Activated T-cell treated with anti-CD3 and anti-CD28 coated beads, Interleukin-2, amount 50 U/mL, for 24 hours (primary cell): ENCODE data around the gene INPP5A.

Experiments used
- DNase-seq: peaks from one replicate; pipeline ENCODE4 v3.0.0-alpha.2; 2020
- H3K27ac Mint-ChIP-seq: 2 replicates; pipeline ENCODE4 v1.8.0; 2020; ENCODE audit warnings: mild to moderate bottlenecking, mixed read lengths
- H3K27me3 Mint-ChIP-seq: 2 replicates; pipeline ENCODE4 v1.8.0; 2020; ENCODE audit warnings: mixed read lengths
- H3K36me3 Mint-ChIP-seq: 2 replicates; pipeline ENCODE4 v1.8.0; 2020; ENCODE audit warnings: low read depth, mixed read lengths
- H3K4me1 Mint-ChIP-seq: 2 replicates; pipeline ENCODE4 v1.8.0; 2020; ENCODE audit warnings: low read depth, mixed read lengths
- H3K4me3 Mint-ChIP-seq: 2 replicates; pipeline ENCODE4 v1.8.0; 2020; ENCODE audit warnings: mild to moderate bottlenecking, moderate library complexity, mixed read lengths
- H3K9me3 Mint-ChIP-seq: 2 replicates; pipeline ENCODE4 v1.8.0; 2020; ENCODE audit warnings: mixed read lengths

Gene INPP5A

GRCh38 chr10:132600416-132600815, 62.8 kb downstream of the INPP5A start:
- peaks cover 33% of the 10 kb centered on the region for H3K4me1 Mint-ChIP-seq
- no peaks in the 10 kb centered on the region for H3K27me3 Mint-ChIP-seq
- H3K4me3 Mint-ChIP-seq: no peak overlapping the region
- no peak for DNase-seq
- peaks cover 16% of the 10 kb centered on the region for H3K36me3 Mint-ChIP-seq
- H3K9me3 Mint-ChIP-seq: peaks cover 22% of the 10 kb centered on the region
- H3K27ac Mint-ChIP-seq: no peak overlapping the region

DNA sequence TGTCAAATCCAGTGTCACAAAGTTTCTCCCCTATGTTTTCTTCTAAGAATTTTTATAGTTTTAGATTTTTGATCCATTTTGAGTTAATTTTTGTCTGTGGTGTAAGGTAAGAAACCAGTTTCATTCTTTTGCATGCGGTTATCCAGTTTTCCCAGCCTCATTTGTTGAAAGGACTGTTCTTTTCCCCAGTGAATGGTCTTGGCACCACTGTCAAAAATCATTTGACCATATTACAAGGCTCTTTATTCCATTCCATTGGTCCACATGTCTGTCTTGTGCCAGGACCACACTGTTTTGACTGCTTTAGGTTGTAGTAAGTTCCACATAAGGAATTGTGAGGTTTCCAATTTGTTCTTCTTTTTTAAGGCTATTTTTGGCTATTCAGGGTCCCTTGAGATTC, 64.0 kb downstream of the INPP5A start:
- H3K4me1 Mint-ChIP-seq: peaks cover 28% of the 10 kb centered on the region
- peaks cover 22% of the 10 kb centered on the region for H3K9me3 Mint-ChIP-seq
- H3K4me3 Mint-ChIP-seq: no peak overlapping the region
- H3K27ac Mint-ChIP-seq: no peak overlapping the region
- peaks cover 16% of the 10 kb centered on the region for H3K36me3 Mint-ChIP-seq
- DNase-seq: no peak
- no peaks in the 10 kb centered on the region for H3K27me3 Mint-ChIP-seq

DNA sequence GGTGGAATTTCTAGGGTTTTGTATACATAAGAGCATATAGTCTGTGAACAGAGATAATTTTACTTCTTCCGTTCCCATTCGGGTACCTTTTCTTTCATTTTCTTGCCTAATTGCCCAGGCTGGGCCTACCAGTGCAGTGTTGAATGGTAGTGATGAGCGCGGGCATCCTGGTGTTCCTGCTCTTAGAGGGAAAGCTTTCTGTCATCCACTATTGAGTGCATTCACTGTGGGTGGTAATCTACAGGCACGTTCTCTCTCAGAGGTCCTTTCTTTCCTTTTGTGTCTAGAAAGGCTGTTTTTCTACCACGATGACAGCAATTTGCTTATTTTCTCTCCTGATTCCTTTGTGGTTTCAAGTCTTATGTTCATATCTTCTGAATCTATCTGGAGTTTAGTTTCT, 65.0 kb downstream of the INPP5A start:
- H3K4me3 Mint-ChIP-seq: no peak overlapping the region
- peaks cover 21% of the 10 kb centered on the region for H3K4me1 Mint-ChIP-seq
- peaks cover 22% of the 10 kb centered on the region for H3K9me3 Mint-ChIP-seq
- H3K36me3 Mint-ChIP-seq: peaks cover 16% of the 10 kb centered on the region
- no peak overlapping the region for H3K27ac Mint-ChIP-seq
- H3K27me3 Mint-ChIP-seq: no peaks in the 10 kb centered on the region
- no peak for DNase-seq

GRCh38 chr10:132603851-132604533, 66.4 kb downstream of the INPP5A start:
- no peak for DNase-seq
- Mint-ChIP-seq H3K27me3 (no peaks in the 10 kb centered on the region), H3K4me3 (no peak overlapping the region), H3K27ac (peak overlapping the region; percentile 20), H3K9me3 (peaks cover 16% of the 10 kb centered on the region), H3K4me1 (peaks cover 17% of the 10 kb centered on the region), H3K36me3 (peaks cover 9% of the 10 kb centered on the region)

GRCh38 chr10:132604686-132605085, 67.1 kb downstream of the INPP5A start:
- Mint-ChIP-seq H3K36me3 (peaks cover 8% of the 10 kb centered on the region), H3K4me3 (no peak overlapping the region), H3K4me1 (peaks cover 22% of the 10 kb centered on the region), H3K27me3 (no peaks in the 10 kb centered on the region), H3K27ac (peak overlapping the region; percentile 20), H3K9me3 (peaks cover 13% of the 10 kb centered on the region)
- no peak for DNase-seq

GRCh38 chr10:132605390-132605789, 67.8 kb downstream of the INPP5A start:
- no peak for DNase-seq
- Mint-ChIP-seq H3K4me1 (peaks cover 22% of the 10 kb centered on the region), H3K27me3 (no peaks in the 10 kb centered on the region), H3K9me3 (peaks cover 8% of the 10 kb centered on the region), H3K27ac (no peak overlapping the region), H3K4me3 (no peak overlapping the region), H3K36me3 (peaks cover 4% of the 10 kb centered on the region)

GRCh38 chr10:132606031-132606491, 68.5 kb downstream of the INPP5A start:
- no peak for DNase-seq
- H3K4me1 Mint-ChIP-seq: peaks cover 28% of the 10 kb centered on the region
- no peak overlapping the region for H3K4me3 Mint-ChIP-seq
- no peaks in the 10 kb centered on the region for H3K27me3 Mint-ChIP-seq
- peaks cover 7% of the 10 kb centered on the region for H3K9me3 Mint-ChIP-seq
- no peak overlapping the region for H3K27ac Mint-ChIP-seq
- no peaks in the 10 kb centered on the region for H3K36me3 Mint-ChIP-seq

DNA sequence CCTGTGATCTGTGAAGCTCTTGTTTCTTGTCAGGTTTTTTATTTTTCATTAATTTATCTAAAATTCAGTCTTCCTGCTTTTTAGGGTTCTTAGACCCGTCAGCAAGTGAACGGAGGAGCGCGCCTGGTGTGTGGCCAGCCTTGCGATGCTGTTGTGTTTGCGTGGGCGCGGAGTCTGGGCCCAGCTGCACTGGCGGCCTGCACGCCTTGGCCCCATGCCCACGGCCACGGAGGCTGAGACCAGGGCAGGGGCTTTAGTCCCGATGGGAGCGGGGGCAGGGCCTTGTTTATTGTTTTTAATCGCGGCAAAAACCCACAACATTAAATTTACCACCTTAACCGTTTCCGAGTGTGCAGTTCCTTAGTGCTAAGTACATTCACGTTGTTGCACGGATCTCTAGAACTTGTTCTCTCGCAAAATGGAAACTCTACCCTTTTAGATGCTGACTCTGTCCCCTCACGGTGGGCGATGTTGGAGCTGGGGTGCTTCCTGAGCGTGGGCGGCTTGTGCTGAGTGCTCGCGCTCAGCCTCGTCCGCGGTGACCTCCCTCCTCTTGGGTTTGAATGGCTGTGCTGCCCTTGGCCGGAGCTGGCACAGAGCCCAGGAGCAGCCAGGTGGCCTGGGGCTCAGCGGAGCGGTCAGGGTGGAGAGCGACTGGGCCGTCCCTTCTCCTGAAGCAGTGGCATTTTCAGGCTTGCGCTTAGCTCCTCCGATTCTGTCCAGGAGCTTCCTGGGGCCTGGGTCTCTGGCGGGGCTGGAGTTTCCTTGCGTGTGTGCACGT, 69.1 kb downstream of the INPP5A start:
- Mint-ChIP-seq H3K36me3 (no peaks in the 10 kb centered on the region), H3K27me3 (no peaks in the 10 kb centered on the region), H3K27ac (no peak overlapping the region), H3K4me1 (peaks cover 28% of the 10 kb centered on the region), H3K4me3 (no peak overlapping the region), H3K9me3 (peaks cover 2% of the 10 kb centered on the region)
- no peak for DNase-seq

DNA sequence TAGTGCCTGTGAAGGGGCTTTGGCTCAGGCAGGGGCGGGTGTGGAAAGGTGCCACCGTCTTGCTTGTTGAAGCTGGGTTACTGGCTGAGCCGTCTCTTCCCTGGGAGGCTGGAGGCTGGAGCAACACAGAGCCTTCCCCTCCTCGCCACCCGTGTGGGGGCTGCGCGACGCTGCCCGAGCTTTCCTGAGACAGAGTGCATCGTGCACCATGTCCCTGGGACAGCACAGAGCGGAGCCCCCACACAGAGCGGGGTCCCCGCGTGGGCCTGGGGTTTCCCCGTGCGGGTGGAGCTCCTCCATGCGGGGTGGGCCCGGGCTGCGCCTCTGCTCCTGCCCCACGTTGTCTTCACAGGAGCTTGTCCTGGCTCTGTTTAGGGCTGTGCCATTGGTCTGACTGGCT, 69.9 kb downstream of the INPP5A start:
- Mint-ChIP-seq H3K27me3 (no peaks in the 10 kb centered on the region), H3K4me3 (no peak overlapping the region), H3K27ac (no peak overlapping the region), H3K9me3 (peaks cover 2% of the 10 kb centered on the region), H3K36me3 (no peaks in the 10 kb centered on the region), H3K4me1 (peaks cover 30% of the 10 kb centered on the region)
- DNase-seq: no peak

DNA sequence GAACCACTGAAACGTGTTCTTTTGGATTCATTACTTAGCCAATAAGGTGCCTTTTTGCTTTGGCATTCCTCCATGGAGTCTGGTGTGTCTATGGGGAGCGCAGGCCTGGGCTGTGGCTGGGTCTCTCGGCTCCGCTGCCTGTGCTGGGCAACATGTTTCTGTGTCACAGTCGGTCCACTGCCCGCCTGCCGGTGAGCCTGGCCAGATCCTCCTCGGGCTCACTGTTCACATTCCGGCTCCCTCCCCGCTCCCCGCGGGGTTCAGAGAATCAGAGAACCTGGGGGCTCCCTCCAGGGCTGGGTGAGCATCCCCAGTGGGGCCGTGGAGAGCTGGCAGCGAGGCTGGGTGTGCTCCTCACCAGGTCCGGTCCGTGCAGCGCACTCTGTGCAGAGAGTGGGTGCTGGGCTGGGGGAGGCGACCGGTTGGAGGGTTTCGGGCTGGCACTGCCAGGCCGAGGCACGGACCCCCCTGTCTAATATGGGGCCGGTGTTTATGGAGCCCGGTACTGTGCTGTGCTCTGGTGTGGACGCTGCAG, 70.4 kb downstream of the INPP5A start:
- Mint-ChIP-seq H3K27ac (no peak overlapping the region), H3K4me3 (no peak overlapping the region), H3K27me3 (no peaks in the 10 kb centered on the region), H3K9me3 (peaks cover 2% of the 10 kb centered on the region), H3K4me1 (peaks cover 30% of the 10 kb centered on the region), H3K36me3 (no peaks in the 10 kb centered on the region)
- peak; percentile 19 for DNase-seq

GRCh38 chr10:132608511-132609195, 71.1 kb downstream of the INPP5A start:
- Mint-ChIP-seq H3K9me3 (peaks cover 2% of the 10 kb centered on the region), H3K4me1 (peaks cover 32% of the 10 kb centered on the region), H3K27ac (no peak overlapping the region)

GRCh38 chr10:132609211-132609610, 71.6 kb downstream of the INPP5A start:
- peaks cover 34% of the 10 kb centered on the region for H3K4me1 Mint-ChIP-seq
- peak overlapping the region; percentile 18 for H3K27ac Mint-ChIP-seq
- H3K4me3 Mint-ChIP-seq: no peak overlapping the region
- peaks cover 5% of the 10 kb centered on the region for H3K36me3 Mint-ChIP-seq
- no peaks in the 10 kb centered on the region for H3K27me3 Mint-ChIP-seq
- DNase-seq: peak; percentile 11
- peaks cover 2% of the 10 kb centered on the region for H3K9me3 Mint-ChIP-seq

More at GRCh38 chr10:132608511-132609195, 71.1 kb downstream of the INPP5A start:
- H3K27me3 Mint-ChIP-seq: no peaks in the 10 kb centered on the region
- peak; percentile 24 for DNase-seq
- H3K4me3 Mint-ChIP-seq: no peak overlapping the region
- peaks cover 1% of the 10 kb centered on the region for H3K36me3 Mint-ChIP-seq

DNA sequence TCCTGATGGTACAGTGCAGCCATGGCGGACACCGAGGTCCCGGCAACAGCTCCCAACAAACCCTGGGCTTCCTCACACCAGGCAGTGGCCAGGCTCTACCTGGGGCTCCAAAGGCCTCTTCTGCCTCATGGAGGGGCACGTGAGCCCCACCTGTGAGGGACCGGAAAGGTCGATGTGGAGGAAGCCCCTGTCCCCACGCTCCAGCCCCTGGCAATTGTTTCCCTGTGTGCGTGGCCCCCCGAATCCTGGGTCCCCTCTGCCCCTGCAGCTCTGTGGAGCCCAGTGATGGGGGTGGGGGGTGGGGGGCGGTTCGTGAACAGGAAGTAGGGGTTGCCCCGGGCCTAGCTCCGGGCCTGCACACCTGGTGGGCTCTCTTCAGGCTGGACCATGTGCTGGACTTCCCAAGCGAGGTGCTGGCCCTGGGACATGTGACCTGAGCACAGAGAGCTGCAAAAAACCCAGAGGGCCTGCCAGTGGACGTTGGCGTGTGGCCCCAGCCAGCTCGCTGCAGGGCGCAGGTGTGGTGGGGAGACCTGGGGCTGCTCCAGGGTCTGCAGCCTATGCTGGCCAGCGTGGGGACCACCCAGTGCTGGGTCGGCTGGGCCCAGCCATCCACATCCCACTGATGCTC, 72.6 kb downstream of the INPP5A start:
- Mint-ChIP-seq H3K27ac (no peak overlapping the region), H3K9me3 (peaks cover 2% of the 10 kb centered on the region), H3K36me3 (peaks cover 9% of the 10 kb centered on the region), H3K4me3 (no peak overlapping the region), H3K27me3 (no peaks in the 10 kb centered on the region), H3K4me1 (peaks cover 28% of the 10 kb centered on the region)
- DNase-seq: no peak
